HG03457 (cell line): ENCODE measurements around the gene CAMK2B.

Experiments
- ATAC-seq: cut with Tn5 transposase; IDR thresholded peaks from one replicate; pipeline ENCODE4 v1.9.1; 2021; ENCODE audit warnings: moderate number of reproducible peaks; ENCODE audit not compliant: unreplicated experiment

Gene CAMK2B

DNA sequence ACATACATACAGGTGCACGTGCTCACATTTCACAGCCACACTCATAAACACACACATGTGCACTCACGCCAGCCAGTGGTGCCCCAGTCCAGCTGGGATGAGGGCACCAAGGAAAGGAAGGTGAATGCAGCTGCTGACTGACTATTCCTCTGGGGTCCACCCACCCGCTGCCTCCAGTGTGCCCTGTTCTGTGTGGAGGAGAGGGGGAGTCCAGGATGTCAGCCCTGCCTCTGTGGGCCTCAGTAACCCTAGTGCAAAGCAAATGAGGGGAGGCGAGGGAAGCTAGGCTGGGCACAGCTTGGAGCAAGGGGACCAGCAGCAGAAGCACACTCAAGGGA is 67.0 kb downstream of the CAMK2B start:
- ATAC-seq, result no peak

DNA sequence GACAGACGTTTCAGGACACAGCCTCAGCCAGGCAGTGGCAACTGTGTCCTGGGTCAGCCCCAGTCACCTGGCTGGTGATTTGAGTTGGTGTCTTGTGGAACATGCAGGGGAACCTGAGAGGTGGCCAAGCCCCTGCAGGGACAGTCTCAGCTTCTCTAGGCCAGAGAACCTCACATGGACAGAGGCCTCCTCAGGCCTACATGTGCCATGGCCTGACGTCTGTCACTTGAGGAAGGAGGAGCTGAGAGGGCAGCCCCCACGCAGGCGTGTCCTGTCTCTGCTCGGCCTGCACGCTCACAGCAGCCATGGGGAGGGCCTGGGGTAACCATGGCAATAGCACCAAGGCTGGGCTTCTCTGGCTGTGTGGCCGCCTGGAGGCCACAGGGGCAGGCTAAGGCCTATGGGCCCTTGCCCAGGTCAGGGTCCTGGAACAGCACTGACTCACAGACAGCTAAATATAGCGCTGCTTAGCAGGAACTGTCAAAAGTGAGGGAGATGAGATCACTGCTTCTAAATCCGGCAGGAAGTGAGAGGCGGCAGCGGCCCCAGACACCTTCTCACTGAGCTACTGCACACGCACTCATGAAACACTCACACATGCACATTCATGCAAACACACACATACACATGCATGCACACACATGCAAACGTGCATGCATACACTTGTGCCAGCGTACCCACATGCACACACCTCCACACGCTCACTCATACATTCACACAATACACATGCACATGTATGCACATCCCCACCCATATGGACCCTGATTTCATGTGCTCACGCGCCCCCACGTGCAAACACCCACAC is 67.6 kb downstream of the CAMK2B start:
- ATAC-seq, result peak; percentile 85

DNA sequence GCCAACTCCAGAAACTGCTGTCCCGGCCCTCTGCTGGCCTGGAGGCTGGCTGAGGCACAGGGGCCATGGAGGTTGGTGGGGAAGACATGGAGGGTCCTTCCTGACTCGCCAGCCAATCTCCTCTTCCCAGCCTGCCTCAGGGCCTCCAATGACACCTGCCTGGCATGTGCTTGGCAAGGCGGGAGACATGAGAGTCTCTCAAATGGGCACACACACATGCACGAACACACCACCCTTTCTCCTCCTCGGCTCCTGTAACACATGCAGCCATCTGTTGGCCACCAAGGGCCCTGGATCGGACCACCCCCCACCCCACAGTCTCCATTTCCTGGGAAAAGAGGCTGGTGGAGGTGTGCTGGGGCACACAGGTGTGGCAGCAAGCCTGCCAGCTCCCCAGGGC is 68.2 kb downstream of the CAMK2B start:
- ATAC-seq, result no peak

DNA sequence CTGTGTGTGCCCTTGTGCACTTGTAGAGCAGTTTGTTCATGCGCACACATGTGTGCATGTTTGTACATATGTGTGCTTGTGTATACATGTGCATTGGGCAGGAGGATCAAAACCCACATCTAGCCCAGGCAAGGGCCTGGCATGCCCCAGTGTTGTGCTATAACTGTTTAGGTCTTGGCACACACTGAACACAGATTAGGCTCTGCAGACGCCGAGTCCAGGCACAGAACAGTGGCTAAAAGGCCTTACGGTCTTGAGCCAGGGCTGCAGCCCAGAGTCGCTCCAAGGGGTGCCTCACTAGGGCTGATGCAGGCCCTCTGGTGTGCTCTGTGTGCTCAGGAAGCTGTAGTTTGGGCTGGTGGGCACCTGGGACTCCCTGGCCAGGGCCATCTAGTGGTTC is 68.9 kb downstream of the CAMK2B start:
- ATAC-seq, result no peak

DNA sequence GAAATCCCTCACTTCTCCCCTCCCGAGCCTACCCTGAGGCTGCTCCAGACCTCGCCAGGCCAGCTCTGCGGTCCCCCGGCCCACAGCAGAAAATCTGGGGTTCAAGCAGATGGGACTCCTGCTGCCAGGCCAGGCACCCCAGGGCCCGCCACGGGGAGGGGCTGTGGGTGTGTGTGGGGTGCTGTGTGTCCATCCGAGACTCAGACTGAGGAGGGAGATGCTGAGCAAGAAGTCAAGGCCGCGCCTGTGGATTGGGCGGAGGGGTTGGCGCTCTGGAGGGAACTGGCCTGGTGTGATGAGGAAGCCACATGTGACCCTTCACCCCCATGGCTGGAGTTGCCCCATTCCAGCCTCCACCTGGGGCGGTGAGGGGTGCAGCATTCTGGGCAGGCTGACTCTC is 73.5 kb downstream of the CAMK2B start:
- no peak for ATAC-seq

DNA sequence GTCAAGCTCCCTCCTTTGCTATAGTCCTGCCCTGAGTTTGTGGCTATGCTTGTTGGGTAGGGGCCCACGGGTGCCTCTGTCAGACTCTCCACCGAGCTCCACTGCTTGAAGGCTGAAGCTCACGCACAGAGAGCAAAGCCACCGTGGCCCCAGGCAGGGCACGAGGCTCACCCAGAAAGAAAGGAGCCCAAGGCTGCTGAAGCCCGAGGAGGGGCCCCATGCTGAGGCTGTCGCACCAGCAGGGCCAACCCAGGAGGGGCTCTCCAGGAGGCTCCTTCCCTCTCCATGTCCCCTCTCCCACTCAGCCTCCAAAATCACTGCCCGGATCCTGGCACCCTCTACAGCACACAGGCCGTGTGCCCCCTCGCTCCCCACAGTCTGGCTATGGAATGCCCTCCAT is 74.1 kb downstream of the CAMK2B start:
- no peak for ATAC-seq

DNA sequence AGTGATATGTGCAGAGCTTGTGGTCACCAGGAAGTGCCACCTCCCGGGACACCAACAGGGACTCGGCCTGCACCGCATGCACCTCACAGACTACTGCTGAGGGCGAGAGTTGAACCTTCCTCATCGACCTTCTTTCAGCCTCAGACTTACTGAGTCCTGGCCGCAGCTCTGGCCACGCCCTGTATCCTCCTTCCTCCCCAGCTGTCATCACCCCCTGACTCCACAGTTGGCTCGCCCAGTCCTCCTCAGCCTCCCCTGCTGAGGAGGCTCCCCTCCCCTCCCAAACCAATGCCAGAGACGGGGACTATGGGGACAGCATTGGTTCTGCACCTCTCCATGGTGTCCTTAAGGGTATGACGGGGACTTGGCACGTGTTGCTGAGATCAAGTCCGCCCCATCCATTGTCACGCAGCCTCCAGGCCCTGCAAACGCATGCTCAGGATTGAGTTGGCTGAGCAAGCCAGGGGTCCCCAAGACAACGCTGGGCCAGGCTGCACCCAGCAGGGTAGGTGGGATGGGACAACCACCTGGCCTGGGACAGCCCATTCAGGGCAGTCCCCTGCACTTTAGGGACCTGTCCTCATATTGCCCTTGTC is 75.7 kb downstream of the CAMK2B start:
- ATAC-seq, result no peak

DNA sequence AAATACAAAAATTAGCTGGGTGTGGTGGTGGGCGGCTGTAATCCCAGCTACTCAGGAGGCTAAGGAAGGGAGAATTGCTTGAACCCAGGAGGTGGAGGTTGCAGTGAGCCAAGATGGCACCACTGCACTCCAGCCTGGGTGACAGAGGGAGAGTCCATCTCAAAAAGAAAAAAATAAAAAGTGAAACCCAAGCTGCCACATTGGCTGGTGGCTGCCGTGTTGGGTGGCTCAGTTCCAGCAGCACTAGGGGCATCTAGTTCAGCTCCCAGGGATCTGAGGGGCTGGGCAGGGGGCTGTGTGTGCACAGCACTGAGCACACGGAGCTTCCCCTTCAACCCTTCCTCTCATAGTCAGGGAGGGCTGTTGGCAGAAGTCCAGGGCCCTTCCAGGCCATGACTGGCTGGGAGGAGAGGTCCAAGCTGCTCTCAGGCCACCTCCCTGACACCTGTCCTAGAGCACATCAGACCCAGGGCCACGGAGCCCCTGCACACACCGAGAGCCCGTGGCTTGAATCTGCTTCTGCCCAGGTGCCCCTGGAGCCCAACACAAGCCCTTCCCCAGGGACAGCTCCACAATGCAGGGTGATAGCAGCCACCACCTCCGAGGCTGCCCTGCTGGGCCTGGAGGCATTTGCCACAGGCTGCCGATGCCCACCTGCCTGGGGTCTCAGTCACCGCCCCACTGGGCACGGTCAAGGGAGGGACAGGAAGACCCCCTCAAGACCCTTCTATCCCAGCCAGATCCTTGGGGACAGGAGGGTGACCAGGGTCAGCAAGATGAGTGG is 77.3 kb downstream of the CAMK2B start:
- no peak for ATAC-seq

DNA sequence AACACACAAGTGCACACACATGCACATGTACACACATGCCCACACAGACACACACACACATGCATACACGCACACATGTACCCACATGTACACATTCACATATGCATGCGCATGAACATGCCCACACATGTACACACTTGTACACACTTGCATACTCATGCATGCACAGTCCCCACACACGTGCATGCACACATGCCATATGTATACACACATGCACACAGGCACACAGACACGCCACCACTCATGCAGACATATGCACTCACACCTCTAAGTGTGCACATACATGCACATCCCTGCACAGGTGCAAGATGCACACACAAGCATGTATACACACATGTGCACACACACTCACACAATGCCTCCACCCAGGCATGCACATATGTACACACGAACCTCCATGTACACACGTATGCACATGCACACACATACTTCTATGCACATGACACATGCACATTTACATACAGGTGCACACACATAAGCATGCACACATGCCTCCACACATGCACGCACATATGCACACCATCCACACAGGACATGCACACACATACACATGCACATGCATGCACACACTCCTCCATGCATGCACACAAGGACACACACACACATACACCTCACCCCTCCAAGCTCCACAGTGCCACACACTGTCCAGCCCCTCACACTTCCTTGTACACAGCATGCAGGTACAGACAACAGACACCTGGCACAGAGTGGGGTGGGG is 78.8 kb downstream of the CAMK2B start:
- no peak for ATAC-seq

DNA sequence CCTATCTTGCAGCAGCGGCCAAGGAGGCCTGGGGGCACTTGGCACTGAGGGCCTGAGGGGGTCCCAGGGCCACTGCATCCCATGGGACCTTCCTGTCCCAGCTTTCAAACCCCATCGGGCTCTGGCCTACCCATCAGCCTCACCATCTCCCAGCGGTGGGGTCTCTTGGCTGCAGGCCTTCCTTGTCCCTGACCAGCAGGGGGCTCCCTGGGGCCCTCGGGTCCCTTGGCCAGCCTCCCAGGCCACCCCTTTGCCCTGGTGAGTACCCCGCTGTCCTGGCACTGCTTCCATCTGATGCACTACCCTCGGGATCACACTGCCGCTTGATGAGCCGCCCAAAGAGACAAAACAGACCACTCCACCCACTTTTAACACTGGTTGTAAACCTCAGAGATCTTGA is 81.1 kb downstream of the CAMK2B start:
- ATAC-seq, result no peak

DNA sequence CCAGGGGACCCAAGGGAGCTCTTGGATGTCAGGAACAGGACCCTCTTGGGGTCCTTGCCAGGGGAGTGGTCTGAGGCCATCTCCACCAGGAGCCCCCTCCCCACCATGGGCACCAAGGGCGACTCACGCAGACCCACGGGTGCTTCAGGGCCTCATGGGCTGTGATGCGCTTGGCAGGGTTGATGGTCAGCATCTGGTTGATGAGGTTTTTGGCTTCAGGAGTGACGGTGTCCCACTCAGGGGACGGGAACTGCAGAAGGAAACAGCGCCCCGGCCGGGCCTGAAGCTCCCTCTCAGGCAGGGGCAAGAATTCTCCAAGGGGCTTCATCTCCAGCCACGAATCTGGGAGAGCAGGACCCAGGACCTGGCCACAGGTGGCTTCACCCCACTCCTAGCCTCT is 83.3 kb downstream of the CAMK2B start:
- ATAC-seq, result no peak

DNA sequence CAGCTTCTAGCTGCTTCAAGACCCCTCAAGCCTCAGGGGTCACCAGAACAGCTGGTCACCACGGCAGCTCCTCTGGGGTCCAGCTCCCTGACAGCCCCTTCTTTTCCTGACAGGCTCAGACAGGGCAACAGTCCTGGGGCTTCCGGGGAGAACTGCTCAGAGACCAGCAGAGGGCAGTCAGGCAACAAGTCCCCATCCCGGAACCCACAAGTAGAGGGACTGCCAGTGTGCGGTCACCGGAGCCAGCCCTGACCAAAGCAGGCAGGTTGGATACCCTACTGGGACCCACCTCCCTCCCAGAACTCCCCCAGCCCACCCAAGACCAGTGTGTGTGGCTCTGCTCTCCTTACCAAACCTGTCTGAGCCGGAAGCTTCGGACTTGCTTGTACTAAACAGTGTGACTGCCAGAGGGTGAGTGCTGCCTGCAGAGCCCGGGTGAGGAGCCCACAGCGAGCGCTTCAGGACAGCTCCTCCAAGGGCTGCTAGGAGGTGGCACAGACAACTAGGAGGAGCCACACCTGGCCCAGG is 84.3 kb downstream of the CAMK2B start:
- no peak for ATAC-seq

DNA sequence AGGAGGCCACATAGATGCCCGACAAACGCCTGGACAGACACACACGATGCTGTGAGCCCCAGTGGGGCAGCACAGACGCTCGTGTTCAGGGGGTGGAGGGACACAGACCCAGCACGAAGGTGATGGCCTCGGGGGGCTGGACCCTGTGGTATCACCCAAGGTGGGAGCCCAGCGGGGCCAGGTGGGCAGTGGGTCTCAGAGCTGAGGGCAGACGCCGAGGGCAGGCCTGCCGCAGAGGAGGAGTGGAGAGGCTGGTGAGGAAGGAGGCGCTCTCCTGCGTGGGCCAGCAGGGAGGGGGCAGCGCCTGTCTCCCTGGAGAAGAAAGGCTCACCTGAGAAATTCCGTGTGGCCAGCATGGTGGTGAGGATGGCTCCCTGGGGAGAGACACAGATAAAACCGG is 85.0 kb downstream of the CAMK2B start:
- ATAC-seq, result no peak

DNA sequence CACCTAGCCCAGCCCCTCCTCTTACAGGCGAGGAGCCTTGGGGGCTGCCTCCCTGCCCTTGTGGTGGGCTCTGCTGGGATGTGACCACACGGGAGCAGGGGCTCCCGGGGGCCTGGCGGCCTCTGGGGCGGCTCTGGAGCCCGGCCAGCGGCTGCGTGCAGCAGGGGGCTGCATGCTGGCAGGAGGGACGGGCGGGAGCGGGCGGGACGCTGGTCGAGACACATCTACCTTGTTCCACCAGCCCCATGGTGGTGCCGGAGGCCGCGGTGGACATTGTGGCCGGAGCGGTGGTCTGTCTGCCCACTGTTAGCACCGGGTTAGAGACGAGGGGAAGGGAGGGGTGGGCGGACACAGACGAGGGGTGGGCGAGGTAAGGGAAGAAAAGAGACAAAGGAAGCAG is 86.0 kb downstream of the CAMK2B start:
- no peak for ATAC-seq

DNA sequence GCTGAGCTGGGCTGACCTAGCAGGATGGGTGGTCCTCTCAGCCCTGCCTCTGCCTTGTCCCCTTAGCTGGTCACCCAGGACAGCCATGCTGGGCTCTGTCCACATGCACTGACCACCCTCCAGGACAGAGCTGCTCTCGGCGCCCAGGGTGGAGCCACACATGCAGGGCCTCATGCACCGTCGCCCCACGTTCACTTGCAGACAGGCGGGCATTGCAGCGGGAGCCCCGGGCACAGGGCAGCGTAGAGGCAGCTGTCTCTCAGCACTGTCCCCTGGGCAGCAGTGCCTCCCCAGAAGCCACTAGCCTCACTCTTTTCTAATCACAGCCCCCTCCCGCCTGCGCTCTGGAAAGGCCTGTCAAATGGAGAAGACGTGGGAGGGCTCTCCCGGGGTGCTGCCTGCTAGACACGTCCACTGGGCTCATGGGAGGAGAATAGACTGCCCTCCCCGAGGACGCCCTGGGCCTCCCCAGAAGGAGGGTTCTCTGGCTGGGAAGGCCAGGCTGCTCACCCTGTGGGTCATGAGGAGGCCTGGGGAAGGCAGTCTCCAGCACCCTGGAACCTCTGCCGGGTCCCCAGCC is 87.2 kb downstream of the CAMK2B start:
- ATAC-seq, result no peak

DNA sequence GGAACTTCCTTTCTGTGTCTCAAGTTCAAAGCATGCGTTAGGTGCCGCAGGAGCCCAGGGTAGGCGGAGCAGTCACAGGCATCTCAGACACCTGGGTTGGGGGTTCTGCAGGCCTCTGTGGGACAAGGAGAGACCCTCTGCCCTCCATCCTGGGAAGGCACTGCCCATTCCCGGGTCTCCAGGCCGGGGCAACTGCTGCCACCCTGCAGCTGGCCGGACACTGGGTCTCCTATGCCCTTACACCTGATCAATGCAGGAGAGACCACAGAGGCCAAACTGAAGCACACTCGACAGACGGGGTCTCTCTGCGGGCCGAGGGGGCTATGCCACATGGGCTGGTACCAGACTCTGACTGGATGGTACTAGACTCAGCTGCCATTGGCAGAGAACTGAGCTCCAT is 87.7 kb downstream of the CAMK2B start:
- no peak for ATAC-seq

DNA sequence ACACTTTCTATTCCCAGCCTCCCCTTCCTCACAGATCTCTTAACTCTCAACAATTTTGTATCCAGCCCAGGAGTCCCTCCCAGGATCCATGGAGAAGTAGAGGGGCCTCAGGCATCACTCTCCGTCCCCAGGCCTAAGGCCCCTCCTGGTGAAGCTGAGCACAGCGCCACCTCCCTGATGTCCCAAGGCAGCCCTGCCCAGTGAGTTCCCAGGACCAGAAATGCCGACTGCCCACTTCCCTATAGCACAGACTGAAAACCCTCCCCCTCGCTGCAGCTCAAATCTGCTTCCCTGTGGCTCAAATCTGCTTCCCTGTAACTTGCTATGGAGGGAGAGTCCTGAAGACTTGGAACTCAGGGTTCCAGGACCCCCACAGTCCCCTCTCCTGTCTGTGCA is 89.1 kb downstream of the CAMK2B start:
- ATAC-seq, result no peak

DNA sequence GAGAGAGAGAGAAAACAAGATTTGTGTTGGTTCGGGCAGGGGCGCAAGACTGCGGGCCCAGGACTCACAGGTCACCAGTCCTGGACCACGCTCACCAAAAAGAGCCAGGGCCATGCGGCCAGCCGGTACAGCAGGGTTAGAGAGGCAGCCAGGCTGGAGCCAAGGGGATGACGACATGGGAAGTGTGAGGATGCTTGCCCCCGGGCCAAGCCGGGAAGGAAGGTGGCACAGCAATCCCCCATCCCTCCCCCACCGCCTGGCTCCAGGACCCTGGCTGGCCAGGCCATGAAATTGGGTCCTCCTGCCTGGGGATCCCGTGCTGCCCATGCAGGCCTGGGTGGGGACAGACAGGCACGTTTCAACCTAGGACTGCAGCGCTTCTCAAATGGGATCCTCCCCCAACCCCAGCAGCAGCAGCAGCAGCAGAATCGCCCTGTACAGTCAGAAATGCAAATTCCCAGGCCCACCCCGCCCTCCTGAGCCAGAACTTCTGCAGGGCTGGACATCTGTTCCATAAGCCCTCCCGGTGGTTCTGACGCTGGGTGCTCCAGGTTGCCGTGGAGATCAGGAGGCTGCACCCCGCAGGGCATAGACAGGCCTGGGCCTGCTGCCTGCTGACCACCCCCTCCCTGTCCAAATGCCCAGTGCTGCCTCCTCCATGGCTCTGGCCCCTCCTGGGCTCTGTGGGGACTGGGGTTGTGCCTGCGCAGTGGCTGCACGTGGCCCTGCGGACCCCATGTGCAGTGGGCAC is 89.6 kb downstream of the CAMK2B start:
- ATAC-seq, result no peak

DNA sequence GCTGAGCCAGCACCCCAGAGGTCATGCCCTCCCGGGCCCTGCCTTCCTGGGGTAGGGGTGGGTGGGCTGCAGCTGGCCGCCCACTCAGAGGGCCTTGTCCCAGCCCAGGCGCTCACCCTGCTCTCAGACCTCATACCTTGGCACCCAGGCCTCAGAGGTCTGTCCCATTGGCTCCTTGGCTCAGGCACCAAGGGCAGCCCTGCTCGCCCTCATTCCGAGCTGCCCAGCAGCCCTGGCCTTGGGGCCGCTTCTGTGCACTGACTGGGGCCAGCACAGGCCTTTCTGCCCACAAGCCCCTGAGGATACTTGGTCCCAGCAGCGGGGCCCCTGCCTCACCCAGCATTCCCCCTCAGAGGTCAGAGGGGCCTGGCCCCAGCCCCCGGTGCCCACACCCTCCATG is 90.3 kb downstream of the CAMK2B start:
- ATAC-seq, result no peak
